ENCODE data around the gene IL17RB.

Gene IL17RB

GRCh38 chr3:53833700-53834099, 12.7 kb upstream of the IL17RB start:
- DNase-seq, result no peak

- DNase-seq, result no peak
Observed at GRCh38 chr3:53834429-53835095, 11.8 kb upstream of the IL17RB start.

- DNase-seq, result no peak
Observed at GRCh38 chr3:53835257-53835656, 11.1 kb upstream of the IL17RB start.

GRCh38 chr3:53836084-53836872, 10.1 kb upstream of the IL17RB start:
- no peak for DNase-seq

- DNase-seq, result no peak
Observed at GRCh38 chr3:53837331-53837730, 9.0 kb upstream of the IL17RB start.

- peak in 1 of 2 experiments; percentile 37 for DNase-seq
Observed at GRCh38 chr3:53841296-53841695, 5.1 kb upstream of the IL17RB start.

GRCh38 chr3:53842436-53843194, 3.8 kb upstream of the IL17RB start:
- DNase-seq, result peak in 1 of 2 experiments; percentile 53

GRCh38 chr3:53843195-53844177, 2.9 kb upstream of the IL17RB start:
- peak; percentile 29 to 84 for DNase-seq

GRCh38 chr3:53844262-53845102, 1.9 kb upstream of the IL17RB start:
- no peak for DNase-seq

GRCh38 chr3:53845103-53845880, 1.1 kb upstream of the IL17RB start:
- DNase-seq, result no peak

GRCh38 chr3:53845881-53846133, 561 bp upstream of the IL17RB start:
- no peak for DNase-seq

- no peak for DNase-seq
Observed at GRCh38 chr3:53846851-53847155, 435 bp downstream of the IL17RB start.

GRCh38 chr3:53849916-53850315, 3.5 kb downstream of the IL17RB start:
- no peak for DNase-seq

- no peak for DNase-seq
Observed at GRCh38 chr3:53850895-53851294, 4.5 kb downstream of the IL17RB start.

- DNase-seq, result no peak
Observed at GRCh38 chr3:53856964-53857363, 10.6 kb downstream of the IL17RB start.

- no peak for DNase-seq
Observed at GRCh38 chr3:53858096-53858741, 11.9 kb downstream of the IL17RB start.

GRCh38 chr3:53859178-53859577, 12.8 kb downstream of the IL17RB start:
- DNase-seq, result no peak

- DNase-seq, result no peak
Observed at GRCh38 chr3:53860196-53860595, 13.8 kb downstream of the IL17RB start.

GRCh38 chr3:53862241-53862640, 15.9 kb downstream of the IL17RB start:
- DNase-seq, result no peak

- DNase-seq, result no peak
Observed at GRCh38 chr3:53863145-53863544, 16.8 kb downstream of the IL17RB start.

Data from NCI-H524 (cell line).